Keratinocyte (primary cell): ENCODE data around the gene TRAF3IP1. TPM values are rescaled to one million over a fixed set of nuclear protein-coding genes. Genes with fewer than 3 reads are reported as not detected.

Experiments used
- DNase-seq: peaks from one replicate; pipeline ENCODE4 v3.0.0-alpha.2; 2011; ENCODE audit warnings: low read depth, missing footprints, low spot score
- FAIRE-seq: peaks from 2 replicates; lab custom pipeline; 2011; peaks lifted over from hg19 to GRCh38; lab: Jason Lieb, UNC
- H2AFZ ChIP-seq: 2 replicates; pipeline ENCODE4 v1.6.0; 2012; ENCODE audit warnings: low read length, control low read depth, inconsistent platforms; ENCODE audit not compliant: control insufficient read depth
- H3K27ac ChIP-seq: 2 replicates; pipeline ENCODE4 v1.5.1; 2011; ENCODE audit warnings: low read length; ENCODE audit not compliant: control insufficient read depth, insufficient read depth
- H3K27me3 ChIP-seq: 3 replicates; pipeline ENCODE4 v1.6.0; 2011; ENCODE audit warnings: low read length; ENCODE audit not compliant: control insufficient read depth, insufficient read depth; ENCODE audit errors: extremely low read depth
- H3K36me3 ChIP-seq, 2 experiments: 2 replicates in 1 of 2; 3 replicates in 1 of 2; pipeline ENCODE4 v1.5.1; 2011; ENCODE audit warnings: low read length in 2 of 2, mild to moderate bottlenecking in 1 of 2; ENCODE audit not compliant: control insufficient read depth in 2 of 2, insufficient read depth in 2 of 2; ENCODE audit errors: extremely low read depth in 1 of 2
- H3K4me1 ChIP-seq: 3 replicates; pipeline ENCODE4 v1.5.1; 2011; ENCODE audit warnings: low read length; ENCODE audit not compliant: control insufficient read depth, insufficient read depth; ENCODE audit errors: extremely low read depth
- H3K4me2 ChIP-seq: 3 replicates; pipeline ENCODE4 v1.6.0; 2011; ENCODE audit warnings: low read depth, low read length; ENCODE audit not compliant: control insufficient read depth, insufficient read depth; ENCODE audit errors: extremely low read depth
- H3K4me3 ChIP-seq, 3 experiments: fragments of 200-600 bp in 1 of 3; sonication (generic) in 1 of 3; 2 replicates in 2 of 3; 3 replicates in 1 of 3; pipeline ENCODE4 v1.5.1; 2011 to 2016; ENCODE audit warnings: low read length in 3 of 3, mild to moderate bottlenecking in 3 of 3, control low read depth in 2 of 3, inconsistent platforms in 1 of 3, low read depth in 1 of 3, mixed read lengths in 1 of 3, mixed run types in 1 of 3, moderate library complexity in 1 of 3; ENCODE audit not compliant: control insufficient read depth in 2 of 3, insufficient read depth in 2 of 3; ENCODE audit errors: extremely low read depth in 1 of 3
- H3K79me2 ChIP-seq: 2 replicates; pipeline ENCODE4 v1.6.0; 2012; ENCODE audit warnings: low read length; ENCODE audit not compliant: control insufficient read depth, insufficient read depth
- H3K9ac ChIP-seq: 3 replicates; pipeline ENCODE4 v1.6.0; 2011; ENCODE audit warnings: low read length; ENCODE audit not compliant: control insufficient read depth, insufficient read depth; ENCODE audit errors: extremely low read depth
- H3K9me1 ChIP-seq: 3 replicates; pipeline ENCODE4 v1.6.0; 2011; ENCODE audit warnings: low read length; ENCODE audit not compliant: control insufficient read depth, insufficient read depth; ENCODE audit errors: extremely low read depth
- H3K9me3 ChIP-seq: 2 replicates; pipeline ENCODE4 v1.5.1; 2012; ENCODE audit warnings: low read depth, low read length; ENCODE audit not compliant: control insufficient read depth
- H4K20me1 ChIP-seq: 3 replicates; pipeline ENCODE4 v1.6.0; 2011; ENCODE audit warnings: low read length; ENCODE audit not compliant: control insufficient read depth, insufficient read depth; ENCODE audit errors: extremely low read depth
- CTCF ChIP-seq, 3 experiments: IDR thresholded peaks in 1 of 3; conservative IDR thresholded peaks in 1 of 3; optimal IDR thresholded peaks in 1 of 3; 2 replicates in 2 of 3; 3 replicates in 1 of 3; pipeline versions ENCODE3 to v1.5.1; 2011; ENCODE audit warnings: low read length in 3 of 3, mild to moderate bottlenecking in 3 of 3, moderate library complexity in 2 of 3, control low read depth in 1 of 3, inconsistent platforms in 1 of 3; ENCODE audit not compliant: insufficient read depth in 2 of 3; ENCODE audit errors: extremely low read depth in 1 of 3
- EZH2 ChIP-seq: IDR thresholded peaks from one replicate; pipeline ENCODE4 v1.6.1; 2012; ENCODE audit warnings: inconsistent platforms, mild to moderate bottlenecking, low read length, moderate library complexity
- dilution Hi-C: fragments of 300-500 bp; cut with MboI; formaldehyde crosslinking; loops from one replicate; pipeline ENCODE4 v1.7.0; 2020; ENCODE audit warnings: low sequenced_read_pairs; ENCODE audit not compliant: extremely low pct_ligation_motif_present
- polyA minus RNA-seq, 3 experiments: library from RNA; depleted of rRNA, polyadenylated mRNA; stranded (reverse); fragments of >200 nt; gene quantifications; 1 replicate in 1 of 3; 2 replicates in 1 of 3; 3 replicates in 1 of 3; pipeline ENCODE4 v1.2.3, GENCODE V29; 2011
- polyA plus RNA-seq, 5 experiments: library from polyadenylated mRNA; depleted of rRNA in 3 of 5; stranded (reverse) in 3 of 5; stranded (forward) in 1 of 5; unstranded in 1 of 5; fragments of >200 nt; gene quantifications; 1 replicate in 1 of 5; 2 replicates in 3 of 5; 3 replicates in 1 of 5; pipeline versions ENCODE4 v1.2.1 to v1.2.3, GENCODE V29; 2011 to 2012; ENCODE audit warnings: missing spikeins in 2 of 5, low read depth in 1 of 5, low replicate concordance in 1 of 5

The TRAF3IP1 gene, protein sequence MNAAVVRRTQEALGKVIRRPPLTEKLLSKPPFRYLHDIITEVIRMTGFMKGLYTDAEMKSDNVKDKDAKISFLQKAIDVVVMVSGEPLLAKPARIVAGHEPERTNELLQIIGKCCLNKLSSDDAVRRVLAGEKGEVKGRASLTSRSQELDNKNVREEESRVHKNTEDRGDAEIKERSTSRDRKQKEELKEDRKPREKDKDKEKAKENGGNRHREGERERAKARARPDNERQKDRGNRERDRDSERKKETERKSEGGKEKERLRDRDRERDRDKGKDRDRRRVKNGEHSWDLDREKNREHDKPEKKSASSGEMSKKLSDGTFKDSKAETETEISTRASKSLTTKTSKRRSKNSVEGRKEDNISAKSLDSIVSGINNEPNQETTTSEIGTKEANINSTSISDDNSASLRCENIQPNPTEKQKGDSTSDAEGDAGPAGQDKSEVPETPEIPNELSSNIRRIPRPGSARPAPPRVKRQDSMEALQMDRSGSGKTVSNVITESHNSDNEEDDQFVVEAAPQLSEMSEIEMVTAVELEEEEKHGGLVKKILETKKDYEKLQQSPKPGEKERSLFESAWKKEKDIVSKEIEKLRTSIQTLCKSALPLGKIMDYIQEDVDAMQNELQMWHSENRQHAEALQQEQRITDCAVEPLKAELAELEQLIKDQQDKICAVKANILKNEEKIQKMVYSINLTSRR
- polyA plus RNA-seq (6.4 to 7.0 TPM (median 7.0 TPM) in 3 replicates), polyA minus RNA-seq (6.4 to 28.3 TPM (median 14.0 TPM) in 3 replicates)
- polyA plus RNA-seq (2011; ENCODE audit: low read depth), result 32.3 TPM
- 7.0 and 7.4 TPM in 2 replicates for polyA plus RNA-seq (2011; cell fraction: cytosol; rRNA removed)
- polyA plus RNA-seq (2011; cell fraction: nucleus; rRNA removed), result 11.4 and 12.1 TPM in 2 replicates
- 9.2 and 16.0 TPM in 2 replicates for polyA plus RNA-seq (2012; ENCODE audit: low replicate concordance)
- polyA minus RNA-seq (2011; cell fraction: cytosol; rRNA and poly(A)+ RNA removed), result 3.6 TPM
- 4.5 and 8.9 TPM in 2 replicates for polyA minus RNA-seq (2011; cell fraction: nucleus; rRNA and poly(A)+ RNA removed)

GRCh38 chr2:238320246-238320647 lies at the start of gene TRAF3IP1:
TSS of gene TRAF3IP1 (plus strand) at chr2:238320518. CDS start at chr2:238320663, 145 bp downstream.
- peak; percentile 40 for DNase-seq
- H3K27ac ChIP-seq, result peak within 1 kb of the TSS; percentile 72
- TF ChIP-seq CTCF (optimal IDR thresholded peaks at IDR 0.05 in 1 of 3, IDR thresholded peaks at IDR 0.05 in 1 of 3, conservative IDR thresholded peaks at IDR 0.05 in 1 of 3; ENCODE audit: extremely low read depth in 1 of 3, insufficient read depth in 2 of 3, low read length in 3 of 3) (no peak), EZH2 (no peak)

DNA sequence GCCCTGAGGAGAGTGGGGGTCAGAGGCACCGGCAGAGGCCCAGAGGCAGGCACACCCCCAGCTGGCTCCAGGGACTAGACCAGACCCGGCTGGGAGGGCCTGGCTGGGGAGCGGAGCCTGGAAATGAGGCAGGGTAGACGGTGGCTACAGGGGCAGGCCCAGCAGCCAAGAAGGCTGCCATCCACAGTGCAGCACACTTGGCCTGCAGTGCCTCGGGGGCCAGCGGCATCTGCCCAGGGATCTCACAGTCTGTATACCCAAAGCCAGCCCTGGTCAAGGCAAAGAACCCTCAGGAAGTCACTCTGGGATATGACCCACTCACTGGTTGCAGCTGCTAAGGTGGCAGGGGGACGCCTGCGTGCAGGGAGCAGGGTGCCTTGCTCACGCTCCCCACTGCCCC lies 49.7 kb upstream of the TRAF3IP1 start:
- Histone ChIP-seq H3K4me1 (peaks cover 19% of the 10 kb centered on the region), H3K27me3 (no peaks in the 10 kb centered on the region), H3K79me2 (no peaks in the 10 kb centered on the region), H3K9ac (no peak overlapping the region), H3K4me3 (no peak overlapping the region), H2AFZ (no peak overlapping the region), H3K27ac (no peak overlapping the region), H3K9me1 (no peaks in the 10 kb centered on the region), H3K36me3 (peaks cover 0 to 3% of the 10 kb centered on the region in 2 experiments), H3K4me2 (no peak overlapping the region), H4K20me1 (no peaks in the 10 kb centered on the region), H3K9me3 (no peaks in the 10 kb centered on the region)
- TF ChIP-seq EZH2, result no peak
- TF ChIP-seq CTCF (optimal IDR thresholded peaks at IDR 0.05 in 1 of 3, IDR thresholded peaks at IDR 0.05 in 1 of 3, conservative IDR thresholded peaks at IDR 0.05 in 1 of 3; ENCODE audit: extremely low read depth in 1 of 3, insufficient read depth in 2 of 3, low read length in 3 of 3), result no peak
- no peak for FAIRE-seq
- dilution Hi-C loops, result no loop called here
- no peak for DNase-seq

More at GRCh38 chr2:238320246-238320647, at the start of gene TRAF3IP1:
- FAIRE-seq, result no peak
- Histone ChIP-seq H4K20me1 (no peaks in the 10 kb centered on the region), H3K9me3 (no peaks in the 10 kb centered on the region), H3K4me2 (peak within 1 kb of the TSS; percentile 98), H3K4me1 (peaks cover 13% of the 10 kb centered on the region), H3K27me3 (no peaks in the 10 kb centered on the region), H3K36me3 (peaks cover 1 to 4% of the 10 kb centered on the region in 2 experiments), H3K9ac (peak within 1 kb of the TSS; percentile 85), H3K79me2 (peaks cover 12% of the 10 kb centered on the region), H2AFZ (peak within 1 kb of the TSS; percentile 92), H3K9me1 (no peaks in the 10 kb centered on the region), H3K4me3 (peak within 1 kb of the TSS; percentile 68 to 89 (median 77))
- dilution Hi-C loops, result no loop called here
